ENCODE measurements around the gene MELTF. TPM values are rescaled to one million over a fixed set of nuclear protein-coding genes. Genes with fewer than 3 reads are reported as not detected.

Gene MELTF
- total RNA-seq, 1 donor from 2014 or later: 2.9 TPM

GRCh38 chr3:196979545-196979944 is 50.1 kb downstream of the MELTF start:
- Mint-ChIP-seq H3K4me1 (ENCODE audit: unreplicated experiment) (peaks cover 4% of the 10 kb centered on the region), H3K27ac (ENCODE audit: unreplicated experiment) (no peak overlapping the region), H3K4me3 (ENCODE audit: unreplicated experiment) (no peak overlapping the region), H3K36me3 (ENCODE audit: low read depth, unreplicated experiment) (peaks cover 4% of the 10 kb centered on the region), H3K27me3 (ENCODE audit: unreplicated experiment) (peaks cover 5% of the 10 kb centered on the region), H3K9me3 (ENCODE audit: unreplicated experiment) (no peaks in the 10 kb centered on the region)
- DNase-seq (ENCODE audit: low spot score): no peak
- TF ChIP-seq, protein P1, sequence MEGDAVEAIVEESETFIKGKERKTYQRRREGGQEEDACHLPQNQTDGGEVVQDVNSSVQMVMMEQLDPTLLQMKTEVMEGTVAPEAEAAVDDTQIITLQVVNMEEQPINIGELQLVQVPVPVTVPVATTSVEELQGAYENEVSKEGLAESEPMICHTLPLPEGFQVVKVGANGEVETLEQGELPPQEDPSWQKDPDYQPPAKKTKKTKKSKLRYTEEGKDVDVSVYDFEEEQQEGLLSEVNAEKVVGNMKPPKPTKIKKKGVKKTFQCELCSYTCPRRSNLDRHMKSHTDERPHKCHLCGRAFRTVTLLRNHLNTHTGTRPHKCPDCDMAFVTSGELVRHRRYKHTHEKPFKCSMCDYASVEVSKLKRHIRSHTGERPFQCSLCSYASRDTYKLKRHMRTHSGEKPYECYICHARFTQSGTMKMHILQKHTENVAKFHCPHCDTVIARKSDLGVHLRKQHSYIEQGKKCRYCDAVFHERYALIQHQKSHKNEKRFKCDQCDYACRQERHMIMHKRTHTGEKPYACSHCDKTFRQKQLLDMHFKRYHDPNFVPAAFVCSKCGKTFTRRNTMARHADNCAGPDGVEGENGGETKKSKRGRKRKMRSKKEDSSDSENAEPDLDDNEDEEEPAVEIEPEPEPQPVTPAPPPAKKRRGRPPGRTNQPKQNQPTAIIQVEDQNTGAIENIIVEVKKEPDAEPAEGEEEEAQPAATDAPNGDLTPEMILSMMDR (IDR thresholded peaks at IDR 0.05; ENCODE audit: unreplicated experiment): no peak

DNA sequence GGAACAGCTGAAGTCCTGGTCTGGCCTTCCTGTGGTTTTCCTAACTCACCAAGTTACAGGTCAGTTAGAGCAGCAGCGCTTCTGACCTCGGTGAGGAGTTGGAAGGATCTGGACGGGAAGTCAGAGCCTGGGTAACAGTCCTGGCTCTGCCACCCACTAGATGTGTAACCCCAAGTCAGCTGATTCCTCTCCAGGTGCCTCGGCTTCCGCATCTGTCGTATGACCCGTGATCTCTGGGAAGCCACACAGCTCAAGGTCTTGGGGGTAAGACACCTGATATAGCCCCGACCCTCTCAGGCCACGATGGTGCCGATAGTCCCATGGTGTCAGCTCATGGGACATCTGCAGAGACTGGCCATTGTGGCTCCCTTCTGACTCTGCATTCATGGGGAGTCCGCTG is 52.7 kb downstream of the MELTF start:
- Mint-ChIP-seq H3K27me3 (ENCODE audit: unreplicated experiment) (peaks cover 5% of the 10 kb centered on the region), H3K4me1 (ENCODE audit: unreplicated experiment) (peaks cover 4% of the 10 kb centered on the region), H3K27ac (ENCODE audit: unreplicated experiment) (no peak overlapping the region), H3K36me3 (ENCODE audit: low read depth, unreplicated experiment) (peaks cover 4% of the 10 kb centered on the region), H3K9me3 (ENCODE audit: unreplicated experiment) (no peaks in the 10 kb centered on the region), H3K4me3 (ENCODE audit: unreplicated experiment) (no peak overlapping the region)
- DNase-seq (ENCODE audit: low spot score): no peak
- TF ChIP-seq, protein P1 (IDR thresholded peaks at IDR 0.05; ENCODE audit: unreplicated experiment): no peak

- Mint-ChIP-seq H3K4me1 (ENCODE audit: unreplicated experiment) (peaks cover 7% of the 10 kb centered on the region), H3K9me3 (ENCODE audit: unreplicated experiment) (no peaks in the 10 kb centered on the region), H3K27ac (ENCODE audit: unreplicated experiment) (peak overlapping the region; percentile 16), H3K36me3 (ENCODE audit: low read depth, unreplicated experiment) (peaks cover 8% of the 10 kb centered on the region), H3K27me3 (ENCODE audit: unreplicated experiment) (peaks cover 13% of the 10 kb centered on the region), H3K4me3 (ENCODE audit: unreplicated experiment) (no peak overlapping the region)
- DNase-seq (ENCODE audit: low spot score): no peak
- TF ChIP-seq, protein P1 (IDR thresholded peaks at IDR 0.05; ENCODE audit: unreplicated experiment): no peak
Measured at GRCh38 chr3:196975349-196975748, 54.3 kb downstream of the MELTF start.

DNA sequence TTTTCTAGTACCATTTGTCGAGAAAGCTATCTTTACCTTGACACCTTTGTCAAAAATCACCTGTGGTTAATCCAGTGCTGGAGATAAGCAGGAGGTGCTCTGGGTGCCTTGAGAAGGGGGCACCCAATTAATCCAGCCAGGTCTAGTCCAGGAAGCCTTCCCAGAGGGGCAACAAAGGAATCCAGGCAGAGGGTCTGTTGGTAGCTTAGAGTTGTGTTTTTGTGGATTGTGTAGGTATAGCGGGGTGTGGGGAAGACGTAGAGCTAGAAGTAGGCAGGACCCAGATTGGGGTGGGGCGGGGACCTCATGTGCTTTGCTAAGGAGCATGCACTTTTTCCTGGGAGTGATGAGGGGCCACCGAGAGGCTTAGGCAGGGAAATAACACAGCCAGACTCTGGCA is 55.0 kb downstream of the MELTF start:
- no peak for DNase-seq (ENCODE audit: low spot score)
- H3K9me3 Mint-ChIP-seq (ENCODE audit: unreplicated experiment): no peaks in the 10 kb centered on the region
- TF ChIP-seq, protein P1 (IDR thresholded peaks at IDR 0.05; ENCODE audit: unreplicated experiment): no peak
- peaks cover 15% of the 10 kb centered on the region for H3K27me3 Mint-ChIP-seq (ENCODE audit: unreplicated experiment)
- H3K4me3 Mint-ChIP-seq (ENCODE audit: unreplicated experiment): no peak overlapping the region
- H3K4me1 Mint-ChIP-seq (ENCODE audit: unreplicated experiment): peaks cover 7% of the 10 kb centered on the region
- H3K36me3 Mint-ChIP-seq (ENCODE audit: low read depth, unreplicated experiment): peaks cover 13% of the 10 kb centered on the region
- H3K27ac Mint-ChIP-seq (ENCODE audit: unreplicated experiment): no peak overlapping the region

GRCh38 chr3:196971094-196971698 is 58.4 kb downstream of the MELTF start:
- TF ChIP-seq, protein P1 (IDR thresholded peaks at IDR 0.05; ENCODE audit: unreplicated experiment): no peak
- DNase-seq (ENCODE audit: low spot score): no peak
- peaks cover 23% of the 10 kb centered on the region for H3K36me3 Mint-ChIP-seq (ENCODE audit: low read depth, unreplicated experiment)
- H3K4me1 Mint-ChIP-seq (ENCODE audit: unreplicated experiment): peaks cover 7% of the 10 kb centered on the region
- H3K27me3 Mint-ChIP-seq (ENCODE audit: unreplicated experiment): peaks cover 23% of the 10 kb centered on the region
- no peak overlapping the region for H3K4me3 Mint-ChIP-seq (ENCODE audit: unreplicated experiment)
- no peaks in the 10 kb centered on the region for H3K9me3 Mint-ChIP-seq (ENCODE audit: unreplicated experiment)
- no peak overlapping the region for H3K27ac Mint-ChIP-seq (ENCODE audit: unreplicated experiment)
